NCI-H69 (cell line): ENCODE data around the gene ABHD10.

Experiments used
- DNase-seq: peaks from one replicate; lab custom pipeline; 2025; lab: John Stamatoyannopoulos, UW

The ABHD10 gene

GRCh38 chr3:111978583-111979433, at the start of gene ABHD10:
ABHD10 (plus strand) TSS chr3:111979026; CDS start chr3:111979062, 36 bp downstream.
- peak; percentile 98 for DNase-seq

GRCh38 chr3:111929484-111929883, 49.3 kb upstream of the ABHD10 start:
- peak; percentile 1 for DNase-seq

GRCh38 chr3:111932946-111933345, 45.9 kb upstream of the ABHD10 start:
- no peak for DNase-seq

- no peak for DNase-seq
Measured at GRCh38 chr3:111936191-111936841, 42.5 kb upstream of the ABHD10 start.

- DNase-seq, result no peak
Measured at GRCh38 chr3:111936967-111937366, 41.9 kb upstream of the ABHD10 start.

- DNase-seq, result no peak
Measured at GRCh38 chr3:111937871-111938270, 41.0 kb upstream of the ABHD10 start.

- no peak for DNase-seq
Measured at GRCh38 chr3:111939873-111940272, 39.0 kb upstream of the ABHD10 start.

GRCh38 chr3:111943533-111943932, 35.3 kb upstream of the ABHD10 start:
- no peak for DNase-seq

- DNase-seq, result no peak
Measured at GRCh38 chr3:111944372-111944771, 34.5 kb upstream of the ABHD10 start.

- DNase-seq, result peak; percentile 3
Measured at GRCh38 chr3:111947231-111947630, 31.6 kb upstream of the ABHD10 start.

GRCh38 chr3:111948786-111949185, 30.0 kb upstream of the ABHD10 start:
- DNase-seq, result no peak

- no peak for DNase-seq
Measured at GRCh38 chr3:111949712-111950111, 29.1 kb upstream of the ABHD10 start.

- DNase-seq, result no peak
Measured at GRCh38 chr3:111951032-111951431, 27.8 kb upstream of the ABHD10 start.

GRCh38 chr3:111952086-111952485, 26.7 kb upstream of the ABHD10 start:
- no peak for DNase-seq

- DNase-seq, result no peak
Measured at GRCh38 chr3:111952866-111953450, 25.9 kb upstream of the ABHD10 start.

- DNase-seq, result peak; percentile 3
Measured at GRCh38 chr3:111954228-111954990, 24.4 kb upstream of the ABHD10 start.

- DNase-seq, result no peak
Measured at GRCh38 chr3:111955876-111956275, 22.9 kb upstream of the ABHD10 start.

- DNase-seq, result no peak
Measured at GRCh38 chr3:111956449-111956848, 22.4 kb upstream of the ABHD10 start.

- peak; percentile 60 for DNase-seq
Measured at GRCh38 chr3:111956995-111957734, 21.7 kb upstream of the ABHD10 start.

- no peak for DNase-seq
Measured at GRCh38 chr3:111961461-111962164, 17.2 kb upstream of the ABHD10 start.

GRCh38 chr3:111963424-111963823, 15.4 kb upstream of the ABHD10 start:
- DNase-seq, result no peak
